Colonic mucosa (tissue), 4 donors: ENCODE results near the gene TBX19. TPM values are rescaled to one million over a fixed set of nuclear protein-coding genes. Genes with fewer than 3 reads are reported as not detected.
"Not testable (repeated sequence)": the region's sequence is repeated elsewhere in the genome, so short reads cannot be mapped to it uniquely, and the experiment has no call there.

ENCODE experiments used
- DNase-seq: peaks from one replicate; pipeline ENCODE4 v3.0.0-alpha.2; 2020
- H3K27ac ChIP-seq: fragments of 200-600 bp; one replicate; pipeline ENCODE4 v1.8.0; 2021
- H3K27me3 ChIP-seq: fragments of 200-600 bp; one replicate; pipeline ENCODE4 v1.8.0; 2021
- H3K36me3 ChIP-seq: fragments of 200-600 bp; one replicate; pipeline ENCODE4 v1.8.0; 2021
- H3K4me1 ChIP-seq: fragments of 200-600 bp; one replicate; pipeline ENCODE4 v1.8.0; 2021; ENCODE audit warnings: mild to moderate bottlenecking
- H3K4me3 ChIP-seq: fragments of 200-600 bp; one replicate; pipeline ENCODE4 v1.8.0; 2021
- H3K9ac ChIP-seq, 2 donors: one replicate each; pipeline ENCODE4 v1.7.0; 2013; ENCODE audit warnings: control low read depth in 2 of 2, low read depth in 2 of 2, low read length in 2 of 2
- H3K9me3 ChIP-seq: fragments of 200-600 bp; one replicate; pipeline ENCODE4 v1.8.0; 2021
- CTCF ChIP-seq: fragments of 200-600 bp; IDR thresholded peaks from one replicate; pipeline ENCODE4 v1.8.0; 2022; ENCODE audit warnings: antibody characterized with exemption, mild to moderate bottlenecking
- intact Hi-C: fragments of 100-400 bp; cut with DNase I; formaldehyde crosslinking; loops from one replicate; pipeline ENCODE4 v1.14.1; 2022
- total RNA-seq, 2 donors: library from RNA; stranded (reverse); fragmentation: NEBNext Ultra II Directional in 1 of 2; extraction: Animal tissue kit (Norgen Biotek cat#: 25700) in 1 of 2; gene quantifications; one replicate each; pipeline ENCODE4 v1.2.1, GENCODE V29; 2021
- donor health status: healthy.
- donor health status: DM: no; HTN: no; CAD: no.
- donor health status: DM: no; HTN: no; CAD: no.

The TBX19 gene
- total RNA-seq, 2 donors from 2014 or later = 1.5 to 1.6 TPM

DNA sequence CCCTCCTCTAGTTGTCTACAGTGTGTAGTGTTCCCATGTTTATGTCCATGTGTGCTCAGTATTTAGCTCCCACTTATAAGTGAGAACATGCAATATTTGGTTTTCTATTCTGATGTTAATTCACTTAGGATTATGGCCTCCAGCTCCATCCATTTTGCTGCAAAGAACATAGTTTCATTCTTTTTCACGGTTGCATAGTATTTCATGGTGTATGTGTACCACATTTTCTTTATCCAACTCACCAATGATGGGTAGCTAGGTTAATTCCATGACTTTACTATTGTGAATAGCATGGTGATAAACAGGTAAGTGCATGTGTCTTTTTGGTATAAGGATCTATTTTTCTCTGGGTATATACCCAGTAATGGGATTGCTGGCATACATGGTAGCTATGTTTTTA is 67.0 kb downstream of the TBX19 start:
- Histone ChIP-seq H3K27me3 (no peaks in the 10 kb centered on the region), H3K9me3 (no peaks in the 10 kb centered on the region), H3K4me3 (peak overlapping the region; percentile 25), H3K27ac (no peak overlapping the region), H3K4me1 (no peaks in the 10 kb centered on the region), H3K36me3 (no peaks in the 10 kb centered on the region), H3K9ac (no peak overlapping the region)
- no peak for DNase-seq
- TF ChIP-seq CTCF = no peak
- intact Hi-C loops = loop anchor here (10.0 kb wide), 1 partner anchor 227 kb away; the partner anchor contains the start of gene XCL1

- Histone ChIP-seq H3K36me3 (no peaks in the 10 kb centered on the region), H3K4me3 (peak overlapping the region; percentile 25), H3K27me3 (no peaks in the 10 kb centered on the region), H3K27ac (no peak overlapping the region), H3K4me1 (no peaks in the 10 kb centered on the region), H3K9ac (no peak overlapping the region), H3K9me3 (no peaks in the 10 kb centered on the region)
- intact Hi-C loops = loop anchor here (10.0 kb wide), 1 partner anchor 227 kb away; the partner anchor contains the start of gene XCL1
- DNase-seq = no peak
- no peak for TF ChIP-seq CTCF
Measured at GRCh38 chr1:168348146-168348709, 67.6 kb downstream of the TBX19 start.

DNA sequence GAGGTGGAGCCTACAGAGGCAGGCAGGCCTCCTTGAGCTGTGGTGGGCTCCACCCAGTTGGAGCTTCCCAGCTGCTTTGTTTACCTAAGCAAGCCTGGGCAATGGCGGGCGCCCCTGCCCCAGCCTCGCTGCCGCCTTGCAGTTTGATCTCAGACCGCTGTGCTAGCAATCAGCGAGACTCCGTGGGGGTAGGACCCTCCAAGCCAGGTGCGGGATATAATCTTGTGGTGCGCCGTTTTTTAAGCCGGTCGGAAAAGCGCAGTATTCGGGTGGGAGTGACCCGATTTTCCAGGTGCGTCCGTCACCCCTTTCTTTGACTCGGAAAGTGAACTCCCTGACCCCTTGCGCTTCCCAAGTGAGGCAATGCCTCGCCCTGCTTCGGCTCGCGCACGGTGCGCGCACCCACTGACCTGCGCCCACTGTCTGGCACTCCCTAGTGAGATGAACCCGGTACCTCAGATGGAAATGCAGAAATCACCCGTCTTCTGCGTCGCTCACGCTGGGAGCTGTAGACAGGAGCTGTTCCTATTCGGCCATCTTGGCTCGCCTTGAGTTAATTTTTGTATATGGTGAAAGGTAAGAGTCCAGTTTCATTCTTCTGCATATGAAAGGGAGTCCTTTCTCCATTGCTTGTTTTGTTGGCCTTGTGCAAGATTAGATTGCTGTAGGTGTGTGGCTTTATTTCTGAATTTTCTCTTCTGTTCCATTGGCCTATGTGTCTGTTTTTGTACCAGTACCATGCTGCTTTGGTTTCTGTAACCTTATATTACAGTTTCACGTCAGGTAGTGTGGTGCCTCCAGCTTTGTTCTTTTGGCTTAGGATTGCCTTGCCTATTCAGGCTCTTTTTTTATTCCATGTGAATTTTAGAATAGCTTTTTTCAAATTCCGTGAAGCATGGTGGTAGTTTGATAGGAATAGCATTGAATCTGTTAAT is 73.9 kb downstream of the TBX19 start:
- H3K27ac ChIP-seq, intact Hi-C loops, H3K4me1 ChIP-seq, H3K36me3 ChIP-seq, H3K9me3 ChIP-seq, H3K9ac ChIP-seq, DNase-seq, H3K4me3 ChIP-seq, H3K27me3 ChIP-seq: not testable (repeated sequence)

- DNase-seq = no peak
- Histone ChIP-seq H3K27me3 (no peaks in the 10 kb centered on the region), H3K27ac (no peak overlapping the region), H3K4me3 (no peak overlapping the region), H3K4me1 (no peaks in the 10 kb centered on the region), H3K36me3 (no peaks in the 10 kb centered on the region), H3K9ac (no peak overlapping the region), H3K9me3 (no peaks in the 10 kb centered on the region)
- intact Hi-C loops = no loop called here
- no peak for TF ChIP-seq CTCF
Measured at GRCh38 chr1:168360151-168361021, 79.7 kb downstream of the TBX19 start.

GRCh38 chr1:168361252-168361651 is 80.6 kb downstream of the TBX19 start:
- no peak for DNase-seq
- Histone ChIP-seq H3K36me3 (no peaks in the 10 kb centered on the region), H3K27me3 (no peaks in the 10 kb centered on the region), H3K4me1 (no peaks in the 10 kb centered on the region), H3K9me3 (no peaks in the 10 kb centered on the region), H3K27ac (no peak overlapping the region), H3K9ac (no peak overlapping the region), H3K4me3 (no peak overlapping the region)
- TF ChIP-seq CTCF = no peak
- intact Hi-C loops = no loop called here
